ENCODE results near the gene MCM3AP.
"Not testable (repeated sequence)": the region's sequence is repeated elsewhere in the genome, so short reads cannot be mapped to it uniquely, and the experiment has no call there.

The MCM3AP gene

GRCh38 chr21:46228345-46229051 is 56.9 kb downstream of the MCM3AP start, which contains the start of gene LSS:
Gene LSS (minus strand): TSS chr21:46228774. CDS start chr21:46228745, 29 bp downstream.
- WGBS, 2 experiments, result 0% methylated on average over 69 to 73 of the region's 77 CpGs
- H3K36me3 ChIP-seq (ENCODE audit: control insufficient read depth, insufficient read depth, low read length), result peaks cover 34% of the 10 kb centered on the region
- H3K4me3 ChIP-seq (ENCODE audit: insufficient read depth, low read depth, low read length), result peak within 1 kb of the TSS; percentile 71
- H3K27ac ChIP-seq (ENCODE audit: insufficient read depth, low read depth, low read length, poor library complexity, severe bottlenecking), result peak within 1 kb of the TSS; percentile 58
- peaks cover 5% of the 10 kb centered on the region for H3K4me1 ChIP-seq (ENCODE audit: control insufficient read depth, insufficient read depth, low read length)
- peaks cover 5% of the 10 kb centered on the region for H3K9me3 ChIP-seq (ENCODE audit: control insufficient read depth, low read length)
- no peaks in the 10 kb centered on the region for H3K27me3 ChIP-seq (ENCODE audit: control insufficient read depth, insufficient read depth, low read length, poor library complexity, severe bottlenecking)

GRCh38 chr21:46227811-46228344 is 57.5 kb downstream of the MCM3AP start:
- H3K9me3 ChIP-seq (ENCODE audit: control insufficient read depth, low read length), result peaks cover 5% of the 10 kb centered on the region
- peaks cover 5% of the 10 kb centered on the region for H3K4me1 ChIP-seq (ENCODE audit: control insufficient read depth, insufficient read depth, low read length)
- peaks cover 29% of the 10 kb centered on the region for H3K36me3 ChIP-seq (ENCODE audit: control insufficient read depth, insufficient read depth, low read length)
- 3% methylated on average over 20 of the region's 20 CpGs for WGBS, 2 experiments
- H3K27me3 ChIP-seq (ENCODE audit: control insufficient read depth, insufficient read depth, low read length, poor library complexity, severe bottlenecking), result no peaks in the 10 kb centered on the region
- H3K4me3 ChIP-seq (ENCODE audit: insufficient read depth, low read depth, low read length), result peak overlapping the region; percentile 71
- H3K27ac ChIP-seq (ENCODE audit: insufficient read depth, low read depth, low read length, poor library complexity, severe bottlenecking), result peak overlapping the region; percentile 58

- H3K4me3 ChIP-seq (ENCODE audit: insufficient read depth, low read depth, low read length), result peak overlapping the region; percentile 71
- peaks cover 2% of the 10 kb centered on the region for H3K9me3 ChIP-seq (ENCODE audit: control insufficient read depth, low read length)
- no peak overlapping the region for H3K27ac ChIP-seq (ENCODE audit: insufficient read depth, low read depth, low read length, poor library complexity, severe bottlenecking)
- H3K27me3 ChIP-seq (ENCODE audit: control insufficient read depth, insufficient read depth, low read length, poor library complexity, severe bottlenecking), result no peaks in the 10 kb centered on the region
- H3K4me1 ChIP-seq (ENCODE audit: control insufficient read depth, insufficient read depth, low read length), result peaks cover 5% of the 10 kb centered on the region
- H3K36me3 ChIP-seq (ENCODE audit: control insufficient read depth, insufficient read depth, low read length), result peaks cover 22% of the 10 kb centered on the region
- whole genome bisulfite sequencing, 2 experiments, result 78 to 82% methylated on average over 4 of the region's 4 CpGs
Observed at GRCh38 chr21:46226920-46227599, 58.4 kb downstream of the MCM3AP start.

- Histone ChIP-seq H3K4me1 (ENCODE audit: control insufficient read depth, insufficient read depth, low read length) (peaks cover 5% of the 10 kb centered on the region), H3K27me3 (ENCODE audit: control insufficient read depth, insufficient read depth, low read length, poor library complexity, severe bottlenecking) (no peaks in the 10 kb centered on the region), H3K9me3 (ENCODE audit: control insufficient read depth, low read length) (no peaks in the 10 kb centered on the region), H3K36me3 (ENCODE audit: control insufficient read depth, insufficient read depth, low read length) (peaks cover 17% of the 10 kb centered on the region), H3K4me3 (ENCODE audit: insufficient read depth, low read depth, low read length) (no peak overlapping the region), H3K27ac (ENCODE audit: insufficient read depth, low read depth, low read length, poor library complexity, severe bottlenecking) (no peak overlapping the region)
- WGBS, 2 experiments, result 94 to 100% methylated on average over 1 of the region's 1 CpG
Observed at GRCh38 chr21:46226146-46226545, 59.3 kb downstream of the MCM3AP start.

- not testable (repeated sequence) for H3K4me1 ChIP-seq (ENCODE audit: control insufficient read depth, insufficient read depth, low read length); H3K27ac ChIP-seq (ENCODE audit: insufficient read depth, low read depth, low read length, poor library complexity, severe bottlenecking); H3K4me3 ChIP-seq (ENCODE audit: insufficient read depth, low read depth, low read length); H3K27me3 ChIP-seq (ENCODE audit: control insufficient read depth, insufficient read depth, low read length, poor library complexity, severe bottlenecking); H3K9me3 ChIP-seq (ENCODE audit: control insufficient read depth, low read length)
- H3K36me3 ChIP-seq (ENCODE audit: control insufficient read depth, insufficient read depth, low read length), result peaks cover 12% of the 10 kb centered on the region
- 96% methylated on average over 17 of the region's 18 CpGs for WGBS, 2 experiments
Observed at GRCh38 chr21:46223661-46224060, 61.8 kb downstream of the MCM3AP start.

- no peaks in the 10 kb centered on the region for H3K27me3 ChIP-seq (ENCODE audit: control insufficient read depth, insufficient read depth, low read length, poor library complexity, severe bottlenecking)
- peaks cover 5% of the 10 kb centered on the region for H3K4me1 ChIP-seq (ENCODE audit: control insufficient read depth, insufficient read depth, low read length)
- H3K36me3 ChIP-seq (ENCODE audit: control insufficient read depth, insufficient read depth, low read length), result peaks cover 12% of the 10 kb centered on the region
- no peak overlapping the region for H3K27ac ChIP-seq (ENCODE audit: insufficient read depth, low read depth, low read length, poor library complexity, severe bottlenecking)
- H3K9me3 ChIP-seq (ENCODE audit: control insufficient read depth, low read length), result no peaks in the 10 kb centered on the region
- H3K4me3 ChIP-seq (ENCODE audit: insufficient read depth, low read depth, low read length), result no peak overlapping the region
- 81 to 97% methylated on average over 4 to 6 of the region's 7 CpGs for WGBS, 2 experiments
Observed at GRCh38 chr21:46223217-46223616, 62.2 kb downstream of the MCM3AP start.

- H3K36me3 ChIP-seq (ENCODE audit: control insufficient read depth, insufficient read depth, low read length), result peaks cover 12% of the 10 kb centered on the region
Observed at GRCh38 chr21:46222436-46223116, 62.8 kb downstream of the MCM3AP start.

GRCh38 chr21:46221664-46222435 is 63.6 kb downstream of the MCM3AP start:
- H3K27ac ChIP-seq (ENCODE audit: insufficient read depth, low read depth, low read length, poor library complexity, severe bottlenecking), result no peak overlapping the region
- H3K27me3 ChIP-seq (ENCODE audit: control insufficient read depth, insufficient read depth, low read length, poor library complexity, severe bottlenecking), result no peaks in the 10 kb centered on the region
- H3K4me1 ChIP-seq (ENCODE audit: control insufficient read depth, insufficient read depth, low read length), result peaks cover under 1% of the 10 kb centered on the region
- no peak overlapping the region for H3K4me3 ChIP-seq (ENCODE audit: insufficient read depth, low read depth, low read length)
- peaks cover 12% of the 10 kb centered on the region for H3K36me3 ChIP-seq (ENCODE audit: control insufficient read depth, insufficient read depth, low read length)
- no peaks in the 10 kb centered on the region for H3K9me3 ChIP-seq (ENCODE audit: control insufficient read depth, low read length)
- WGBS, 2 experiments, result 89% methylated on average over 16 of the region's 16 CpGs

More at GRCh38 chr21:46222436-46223116, 62.8 kb downstream of the MCM3AP start:
- H3K27ac ChIP-seq (ENCODE audit: insufficient read depth, low read depth, low read length, poor library complexity, severe bottlenecking), result no peak overlapping the region
- WGBS, 2 experiments, result 88 to 96% methylated on average over 11 of the region's 11 CpGs
- H3K4me3 ChIP-seq (ENCODE audit: insufficient read depth, low read depth, low read length), result no peak overlapping the region
- no peaks in the 10 kb centered on the region for H3K9me3 ChIP-seq (ENCODE audit: control insufficient read depth, low read length)
- peaks cover 5% of the 10 kb centered on the region for H3K4me1 ChIP-seq (ENCODE audit: control insufficient read depth, insufficient read depth, low read length)
- H3K27me3 ChIP-seq (ENCODE audit: control insufficient read depth, insufficient read depth, low read length, poor library complexity, severe bottlenecking), result no peaks in the 10 kb centered on the region

- Histone ChIP-seq H3K27ac (ENCODE audit: insufficient read depth, low read depth, low read length, poor library complexity, severe bottlenecking) (no peak overlapping the region), H3K36me3 (ENCODE audit: control insufficient read depth, insufficient read depth, low read length) (peaks cover 3% of the 10 kb centered on the region), H3K27me3 (ENCODE audit: control insufficient read depth, insufficient read depth, low read length, poor library complexity, severe bottlenecking) (no peaks in the 10 kb centered on the region), H3K9me3 (ENCODE audit: control insufficient read depth, low read length) (no peaks in the 10 kb centered on the region), H3K4me1 (ENCODE audit: control insufficient read depth, insufficient read depth, low read length) (no peaks in the 10 kb centered on the region), H3K4me3 (ENCODE audit: insufficient read depth, low read depth, low read length) (no peak overlapping the region)
- WGBS, 2 experiments, result 94% methylated on average over 8 of the region's 8 CpGs
Observed at GRCh38 chr21:46220847-46221246, 64.6 kb downstream of the MCM3AP start.

All from ectodermal cell (in vitro differentiated cells).